Dendritic cell treated with granulocyte-macrophage colony-stimulating factor and Interleukin-4, amounts not matched to agents 40 ng/mL and 50 ng/mL, for 4 days (primary cell): ENCODE measurements around the gene GNAQ.

Experiments
- H3K27ac Mint-ChIP-seq: one replicate; pipeline ENCODE4 v1.8.0; 2022; ENCODE audit warnings: mild to moderate bottlenecking, mixed read lengths
- H3K27me3 Mint-ChIP-seq: one replicate; pipeline ENCODE4 v1.8.0; 2022; ENCODE audit warnings: mild to moderate bottlenecking, mixed read lengths
- H3K36me3 Mint-ChIP-seq: one replicate; pipeline ENCODE4 v1.8.0; 2022; ENCODE audit warnings: low read depth, mixed read lengths
- H3K4me1 Mint-ChIP-seq: one replicate; pipeline ENCODE4 v1.8.0; 2022; ENCODE audit warnings: low read depth, mixed read lengths
- H3K4me3 Mint-ChIP-seq: one replicate; pipeline ENCODE4 v1.8.0; 2022; ENCODE audit warnings: mild to moderate bottlenecking, moderate library complexity, mixed read lengths
- H3K9me3 Mint-ChIP-seq: one replicate; pipeline ENCODE4 v1.8.0; 2022; ENCODE audit warnings: mixed read lengths
- intact Hi-C: fragments of 100-400 bp; cut with micrococcal nuclease; formaldehyde crosslinking; loops from one replicate; pipeline ENCODE4 v1.15.0; 2022

The GNAQ gene

GRCh38 chr9:77926371-77926878 is 105.2 kb downstream of the GNAQ start:
- H3K4me3 Mint-ChIP-seq, result no peak overlapping the region
- intact Hi-C loops, result no loop called here
- H3K9me3 Mint-ChIP-seq, result no peaks in the 10 kb centered on the region

GRCh38 chr9:77922591-77922990 is 109.0 kb downstream of the GNAQ start:
- Mint-ChIP-seq H3K9me3 (no peaks in the 10 kb centered on the region), H3K27ac (no peak overlapping the region), H3K4me3 (no peak overlapping the region), H3K27me3 (no peaks in the 10 kb centered on the region), H3K4me1 (peaks cover 46% of the 10 kb centered on the region), H3K36me3 (peaks cover 58% of the 10 kb centered on the region)
- intact Hi-C loops, result no loop called here

More at GRCh38 chr9:77926371-77926878, 105.2 kb downstream of the GNAQ start:
- peaks cover 51% of the 10 kb centered on the region for H3K36me3 Mint-ChIP-seq
- peak overlapping the region; percentile 42 for H3K27ac Mint-ChIP-seq
- H3K4me1 Mint-ChIP-seq, result peaks cover 50% of the 10 kb centered on the region
- H3K27me3 Mint-ChIP-seq, result no peaks in the 10 kb centered on the region

GRCh38 chr9:77917800-77918199 is 113.8 kb downstream of the GNAQ start:
- H3K36me3 Mint-ChIP-seq, result peaks cover 79% of the 10 kb centered on the region
- intact Hi-C loops, result no loop called here
- peaks cover 42% of the 10 kb centered on the region for H3K4me1 Mint-ChIP-seq

GRCh38 chr9:77916820-77917219 is 114.8 kb downstream of the GNAQ start:
- H3K27ac Mint-ChIP-seq, result no peak overlapping the region
- H3K27me3 Mint-ChIP-seq, result no peaks in the 10 kb centered on the region
- H3K4me3 Mint-ChIP-seq, result no peak overlapping the region
- H3K9me3 Mint-ChIP-seq, result no peaks in the 10 kb centered on the region
- intact Hi-C loops, result no loop called here
- peaks cover 76% of the 10 kb centered on the region for H3K36me3 Mint-ChIP-seq
- H3K4me1 Mint-ChIP-seq, result peaks cover 51% of the 10 kb centered on the region

More at GRCh38 chr9:77917800-77918199, 113.8 kb downstream of the GNAQ start:
- no peak overlapping the region for H3K4me3 Mint-ChIP-seq
- no peak overlapping the region for H3K27ac Mint-ChIP-seq
- no peaks in the 10 kb centered on the region for H3K9me3 Mint-ChIP-seq
- no peaks in the 10 kb centered on the region for H3K27me3 Mint-ChIP-seq

GRCh38 chr9:77916410-77916819 is 115.2 kb downstream of the GNAQ start:
- H3K27ac Mint-ChIP-seq, result no peak overlapping the region
- H3K4me3 Mint-ChIP-seq, result no peak overlapping the region
- peaks cover 76% of the 10 kb centered on the region for H3K36me3 Mint-ChIP-seq
- intact Hi-C loops, result no loop called here
- no peaks in the 10 kb centered on the region for H3K9me3 Mint-ChIP-seq
- H3K27me3 Mint-ChIP-seq, result no peaks in the 10 kb centered on the region
- H3K4me1 Mint-ChIP-seq, result peaks cover 55% of the 10 kb centered on the region

GRCh38 chr9:77915744-77916143 is 115.9 kb downstream of the GNAQ start:
- Mint-ChIP-seq H3K36me3 (peaks cover 75% of the 10 kb centered on the region), H3K27ac (no peak overlapping the region), H3K4me3 (no peak overlapping the region), H3K9me3 (no peaks in the 10 kb centered on the region), H3K4me1 (peaks cover 62% of the 10 kb centered on the region), H3K27me3 (no peaks in the 10 kb centered on the region)
- intact Hi-C loops, result no loop called here

GRCh38 chr9:77912895-77913693 is 118.5 kb downstream of the GNAQ start:
- H3K4me3 Mint-ChIP-seq, result no peak overlapping the region
- peaks cover 74% of the 10 kb centered on the region for H3K4me1 Mint-ChIP-seq
- no peaks in the 10 kb centered on the region for H3K27me3 Mint-ChIP-seq
- peaks cover 63% of the 10 kb centered on the region for H3K36me3 Mint-ChIP-seq
- no peaks in the 10 kb centered on the region for H3K9me3 Mint-ChIP-seq
- intact Hi-C loops, result no loop called here
- no peak overlapping the region for H3K27ac Mint-ChIP-seq

- intact Hi-C loops, result no loop called here
- Mint-ChIP-seq H3K36me3 (peaks cover 64% of the 10 kb centered on the region), H3K4me3 (no peak overlapping the region), H3K9me3 (no peaks in the 10 kb centered on the region), H3K27ac (no peak overlapping the region), H3K27me3 (no peaks in the 10 kb centered on the region), H3K4me1 (peaks cover 75% of the 10 kb centered on the region)
These were observed 119.7 kb downstream of the GNAQ start for GRCh38 chr9:77911928-77912327.

- Mint-ChIP-seq H3K27me3 (no peaks in the 10 kb centered on the region), H3K4me3 (no peak overlapping the region), H3K27ac (peak overlapping the region; percentile 27), H3K36me3 (peaks cover 58% of the 10 kb centered on the region), H3K4me1 (peaks cover 79% of the 10 kb centered on the region), H3K9me3 (no peaks in the 10 kb centered on the region)
- intact Hi-C loops, result no loop called here
These were observed 121.4 kb downstream of the GNAQ start for GRCh38 chr9:77910194-77910621.

GRCh38 chr9:77909306-77909705 is 122.3 kb downstream of the GNAQ start:
- no peak overlapping the region for H3K4me3 Mint-ChIP-seq
- peaks cover 60% of the 10 kb centered on the region for H3K36me3 Mint-ChIP-seq
- H3K27ac Mint-ChIP-seq, result no peak overlapping the region
- no peaks in the 10 kb centered on the region for H3K27me3 Mint-ChIP-seq
- no peaks in the 10 kb centered on the region for H3K9me3 Mint-ChIP-seq
- peaks cover 79% of the 10 kb centered on the region for H3K4me1 Mint-ChIP-seq
- intact Hi-C loops, result no loop called here

- Mint-ChIP-seq H3K9me3 (no peaks in the 10 kb centered on the region), H3K4me1 (peaks cover 70% of the 10 kb centered on the region), H3K36me3 (peaks cover 60% of the 10 kb centered on the region), H3K27ac (no peak overlapping the region), H3K27me3 (no peaks in the 10 kb centered on the region), H3K4me3 (no peak overlapping the region)
- intact Hi-C loops, result no loop called here
These were observed 123.3 kb downstream of the GNAQ start for GRCh38 chr9:77908293-77908692.

- Mint-ChIP-seq H3K27ac (peak overlapping the region; percentile 40), H3K4me3 (no peak overlapping the region), H3K27me3 (no peaks in the 10 kb centered on the region), H3K36me3 (peaks cover 66% of the 10 kb centered on the region), H3K4me1 (peaks cover 71% of the 10 kb centered on the region), H3K9me3 (no peaks in the 10 kb centered on the region)
- intact Hi-C loops, result no loop called here
These were observed 124.0 kb downstream of the GNAQ start for GRCh38 chr9:77907585-77907984.

- intact Hi-C loops, result no loop called here
- Mint-ChIP-seq H3K27ac (peak overlapping the region; percentile 40), H3K36me3 (peaks cover 62% of the 10 kb centered on the region), H3K9me3 (no peaks in the 10 kb centered on the region), H3K4me1 (peaks cover 65% of the 10 kb centered on the region), H3K4me3 (no peak overlapping the region), H3K27me3 (no peaks in the 10 kb centered on the region)
These were observed 124.6 kb downstream of the GNAQ start for GRCh38 chr9:77906991-77907390.

GRCh38 chr9:77903666-77904285 is 127.8 kb downstream of the GNAQ start:
- Mint-ChIP-seq H3K27ac (no peak overlapping the region), H3K4me3 (no peak overlapping the region), H3K27me3 (no peaks in the 10 kb centered on the region), H3K36me3 (peaks cover 68% of the 10 kb centered on the region), H3K9me3 (no peaks in the 10 kb centered on the region), H3K4me1 (peaks cover 56% of the 10 kb centered on the region)
- intact Hi-C loops, result no loop called here
